ENCODE data around the gene GPR39.
A peak's percentile ranks its signal among the peaks of the same experiment; 100 is the strongest.

Gene GPR39

DNA sequence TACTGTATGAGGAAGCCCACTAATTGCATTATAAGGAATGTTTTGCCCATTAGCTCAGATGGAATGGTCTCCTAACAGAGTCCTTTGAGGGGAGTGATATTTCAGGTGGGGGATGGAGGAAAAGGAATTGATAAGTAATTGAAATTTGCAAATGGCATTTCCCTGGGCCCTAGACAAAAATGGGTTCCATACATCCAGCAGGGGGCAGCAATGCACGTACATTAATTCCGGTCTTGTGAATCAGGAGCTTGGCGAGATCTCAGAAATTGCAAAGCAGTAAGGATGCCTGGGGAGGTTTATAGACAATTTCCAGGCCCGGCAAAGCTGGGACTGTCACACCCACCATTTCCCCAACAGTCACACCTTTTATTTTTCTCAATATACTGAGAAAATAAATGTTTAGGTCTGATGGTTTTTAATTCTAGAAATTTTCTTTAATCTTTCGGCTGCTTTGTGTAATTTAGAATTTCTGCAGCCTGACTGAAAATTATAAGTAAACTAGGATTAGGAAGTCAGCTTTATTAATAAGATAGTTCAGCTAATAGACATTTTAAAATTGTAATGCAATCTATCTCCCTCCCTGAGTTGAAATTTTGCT lies 130.6 kb downstream of the GPR39 start:
- no peak for TF ChIP-seq ZFX (IDR thresholded peaks at IDR 0.05; ENCODE audit: borderline replicate concordance)
- TF ChIP-seq, protein P1, sequence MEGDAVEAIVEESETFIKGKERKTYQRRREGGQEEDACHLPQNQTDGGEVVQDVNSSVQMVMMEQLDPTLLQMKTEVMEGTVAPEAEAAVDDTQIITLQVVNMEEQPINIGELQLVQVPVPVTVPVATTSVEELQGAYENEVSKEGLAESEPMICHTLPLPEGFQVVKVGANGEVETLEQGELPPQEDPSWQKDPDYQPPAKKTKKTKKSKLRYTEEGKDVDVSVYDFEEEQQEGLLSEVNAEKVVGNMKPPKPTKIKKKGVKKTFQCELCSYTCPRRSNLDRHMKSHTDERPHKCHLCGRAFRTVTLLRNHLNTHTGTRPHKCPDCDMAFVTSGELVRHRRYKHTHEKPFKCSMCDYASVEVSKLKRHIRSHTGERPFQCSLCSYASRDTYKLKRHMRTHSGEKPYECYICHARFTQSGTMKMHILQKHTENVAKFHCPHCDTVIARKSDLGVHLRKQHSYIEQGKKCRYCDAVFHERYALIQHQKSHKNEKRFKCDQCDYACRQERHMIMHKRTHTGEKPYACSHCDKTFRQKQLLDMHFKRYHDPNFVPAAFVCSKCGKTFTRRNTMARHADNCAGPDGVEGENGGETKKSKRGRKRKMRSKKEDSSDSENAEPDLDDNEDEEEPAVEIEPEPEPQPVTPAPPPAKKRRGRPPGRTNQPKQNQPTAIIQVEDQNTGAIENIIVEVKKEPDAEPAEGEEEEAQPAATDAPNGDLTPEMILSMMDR (IDR thresholded peaks at IDR 0.05): peak; percentile 58
- H3K27ac ChIP-seq: no peak overlapping the region

DNA sequence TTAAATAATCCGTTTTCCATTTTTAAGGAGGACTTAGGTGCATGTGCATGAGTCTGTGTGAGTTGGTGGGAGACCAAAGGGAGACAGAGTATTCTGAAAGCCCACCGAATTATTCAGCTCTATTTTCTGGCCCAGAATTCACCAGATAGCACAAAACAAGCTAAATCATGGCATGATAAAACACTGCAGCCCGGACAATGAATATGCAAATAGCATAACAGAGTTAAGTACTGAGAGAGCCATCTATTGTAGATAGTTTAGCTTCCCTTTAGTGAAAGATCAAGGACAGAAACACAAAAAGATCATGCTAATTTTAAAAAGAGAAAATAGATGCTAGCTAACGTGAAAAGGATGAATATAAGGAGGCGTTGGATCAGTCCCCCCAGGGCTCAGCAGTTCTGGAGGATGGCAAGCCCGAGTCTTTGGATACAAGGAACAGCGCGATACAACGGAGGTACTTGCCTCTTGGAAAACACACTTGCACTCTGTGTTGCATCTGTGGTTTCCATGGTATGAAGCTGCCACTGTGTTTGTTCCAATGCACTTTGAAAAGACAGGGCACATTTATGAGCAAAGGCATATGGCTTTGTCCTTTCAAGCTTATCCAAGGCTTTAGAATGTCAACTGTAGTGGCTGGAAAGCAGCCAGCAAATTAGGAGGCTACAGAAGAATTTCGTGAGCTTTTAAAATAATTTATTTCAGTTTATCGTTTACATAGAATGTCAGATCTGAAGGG lies 133.5 kb downstream of the GPR39 start:
- no peak for TF ChIP-seq ZFX (IDR thresholded peaks at IDR 0.05; ENCODE audit: borderline replicate concordance)
- TF ChIP-seq, protein P1 (IDR thresholded peaks at IDR 0.05): no peak
- no peak overlapping the region for H3K27ac ChIP-seq

DNA sequence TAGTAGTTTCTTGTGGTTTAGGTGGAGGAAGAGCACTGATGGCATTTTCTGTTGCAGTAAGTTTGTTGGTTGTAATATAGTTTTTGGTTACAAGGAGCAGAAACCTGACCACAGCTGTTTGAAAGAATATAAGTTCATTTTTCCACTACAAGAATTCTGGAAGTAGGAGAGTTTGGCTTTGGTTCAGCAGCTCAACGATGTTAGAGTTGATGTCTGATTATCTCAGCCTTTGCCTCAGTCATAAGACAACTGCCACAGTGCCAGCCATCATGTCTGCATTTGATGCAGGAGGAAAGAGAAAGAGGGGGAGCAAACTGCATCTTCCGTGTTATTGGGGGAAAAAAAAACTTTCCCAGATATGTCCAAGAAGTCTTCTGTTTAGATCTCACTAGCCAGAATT lies 134.3 kb downstream of the GPR39 start:
- TF ChIP-seq, protein P1 (IDR thresholded peaks at IDR 0.05): no peak
- TF ChIP-seq ZFX (IDR thresholded peaks at IDR 0.05; ENCODE audit: borderline replicate concordance): no peak
- H3K27ac ChIP-seq: no peak overlapping the region

DNA sequence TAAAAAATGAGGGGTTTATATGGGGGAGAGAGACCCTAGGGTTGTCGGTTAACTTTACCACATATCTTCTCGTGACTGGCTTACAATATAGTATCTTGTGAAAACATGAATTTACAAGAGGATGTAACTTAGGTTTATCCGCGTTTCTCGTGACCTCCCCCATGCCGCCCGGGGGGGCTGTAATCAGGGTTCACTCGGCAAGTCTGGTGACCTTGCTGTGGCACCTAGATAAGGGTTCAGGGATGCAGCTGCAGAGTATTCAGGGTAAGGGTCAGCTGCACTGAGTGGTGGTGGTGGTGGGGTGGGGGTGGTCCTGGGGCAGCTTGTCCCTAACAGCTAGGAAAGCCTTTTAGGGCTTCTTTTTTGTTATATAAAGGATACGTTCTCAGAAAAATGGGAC lies 141.1 kb downstream of the GPR39 start:
- H3K27ac ChIP-seq: no peak overlapping the region
- TF ChIP-seq, protein P1 (IDR thresholded peaks at IDR 0.05): no peak
- no peak for TF ChIP-seq ZFX (IDR thresholded peaks at IDR 0.05; ENCODE audit: borderline replicate concordance)

DNA sequence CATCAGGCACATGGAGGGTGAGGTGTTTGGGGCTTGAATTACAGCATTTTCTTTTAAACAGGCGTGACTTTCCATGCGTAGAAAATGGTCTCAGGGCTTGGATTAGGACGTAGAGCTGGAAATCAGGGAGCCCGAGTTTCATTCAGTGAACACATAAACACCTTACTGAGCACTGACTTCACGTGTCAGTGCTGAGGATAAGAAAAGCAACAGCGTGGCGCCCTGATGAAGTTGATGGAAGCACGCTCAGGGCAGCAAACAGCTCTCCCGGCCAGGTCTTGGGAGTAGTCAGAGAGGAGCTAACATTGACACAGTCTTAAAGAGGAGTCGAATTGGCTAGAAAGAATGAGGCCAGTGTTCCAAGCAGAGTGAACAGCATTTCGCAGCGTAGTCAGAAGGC lies 142.7 kb downstream of the GPR39 start:
- no peak overlapping the region for H3K27ac ChIP-seq
- no peak for TF ChIP-seq ZFX (IDR thresholded peaks at IDR 0.05; ENCODE audit: borderline replicate concordance)
- TF ChIP-seq, protein P1 (IDR thresholded peaks at IDR 0.05): no peak

DNA sequence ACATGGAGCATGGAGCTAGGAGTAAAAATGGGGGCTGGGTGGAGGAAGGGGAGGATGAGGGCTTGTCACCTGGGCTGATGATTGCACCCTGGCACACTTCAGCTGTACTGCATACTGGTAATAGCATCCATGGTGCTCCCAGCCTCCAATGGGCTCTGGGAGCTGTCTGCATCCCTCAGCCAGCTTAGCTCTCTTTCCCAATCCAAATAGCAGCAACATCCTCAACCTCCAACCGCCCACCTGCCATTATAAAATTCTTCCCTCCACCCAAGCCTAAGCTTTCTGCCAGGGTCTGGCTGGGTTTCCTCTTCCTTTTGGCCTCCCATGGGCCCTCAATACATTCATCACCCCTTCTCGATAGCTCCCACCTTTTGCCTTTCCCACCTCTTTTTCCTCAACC lies 143.3 kb downstream of the GPR39 start:
- no peak for TF ChIP-seq ZFX (IDR thresholded peaks at IDR 0.05; ENCODE audit: borderline replicate concordance)
- TF ChIP-seq, protein P1 (IDR thresholded peaks at IDR 0.05): no peak
- H3K27ac ChIP-seq: no peak overlapping the region

DNA sequence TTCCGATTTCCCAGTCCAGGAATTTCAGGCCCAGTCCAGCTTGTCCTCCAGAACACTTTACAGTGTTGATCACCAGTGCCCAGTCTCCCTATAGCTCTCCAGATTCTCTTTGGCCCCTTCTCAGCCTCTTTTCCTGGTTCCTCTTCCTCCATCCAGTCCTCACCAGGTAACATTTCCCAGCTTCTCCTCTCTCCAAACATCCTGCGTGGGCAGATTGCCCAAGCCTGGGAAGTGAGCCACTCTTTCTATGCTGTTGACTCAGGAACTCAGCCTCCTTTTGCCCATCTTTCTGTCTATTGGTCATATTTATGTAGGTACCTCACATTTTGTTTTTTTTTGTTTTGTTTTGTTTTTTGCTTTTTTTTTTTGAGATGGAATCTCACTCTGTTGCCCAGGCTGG lies 144.0 kb downstream of the GPR39 start:
- H3K27ac ChIP-seq: no peak overlapping the region
- no peak for TF ChIP-seq ZFX (IDR thresholded peaks at IDR 0.05; ENCODE audit: borderline replicate concordance)
- TF ChIP-seq, protein P1 (IDR thresholded peaks at IDR 0.05): no peak

All from 22Rv1 (cell line).